ENCODE results near the gene FAM131A.

FAM131A gene

DNA sequence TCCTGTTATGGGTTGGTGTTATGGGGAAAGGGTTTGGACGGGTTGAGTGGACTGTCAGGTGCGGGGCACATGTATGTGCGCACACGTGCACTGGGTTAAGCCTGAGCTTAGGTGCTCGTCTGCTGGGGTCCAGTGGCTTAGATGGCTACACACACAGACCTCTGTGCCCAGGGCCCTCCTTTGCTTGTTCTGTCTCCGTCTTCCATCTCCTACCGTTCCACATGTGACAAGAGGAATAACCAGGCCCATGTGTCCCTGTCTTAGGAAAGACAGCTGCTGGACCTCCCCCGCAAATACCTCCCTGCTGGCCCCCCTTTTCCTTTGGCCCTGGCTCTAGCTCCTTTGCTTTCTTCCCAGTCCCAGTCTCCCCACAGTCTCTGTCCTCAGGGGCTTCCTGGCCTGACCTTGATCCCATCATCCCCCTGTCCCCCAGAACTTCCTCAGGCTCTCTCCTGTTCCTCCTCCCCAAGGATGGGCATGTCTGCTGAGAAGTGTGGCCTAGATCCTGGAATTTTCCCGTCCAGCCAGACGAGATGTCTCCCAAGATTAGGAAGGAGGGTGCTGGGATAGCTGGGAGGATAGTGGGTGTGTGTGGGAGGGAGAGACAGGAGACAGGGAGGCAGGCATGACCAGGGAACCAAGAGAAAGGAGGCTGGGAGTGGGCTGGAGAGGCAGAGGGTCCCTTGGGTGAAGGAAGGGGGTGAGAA lies 41.4 kb downstream of the FAM131A start:
- Histone ChIP-seq H3K27ac (replicated peaks) (no peak overlapping the region), H3K27me3 (ENCODE audit: insufficient read depth, poor library complexity, severe bottlenecking) (peaks cover 49% of the 10 kb centered on the region), H3K4me3 (replicated peaks; ENCODE audit: insufficient read depth, low read length) (no peak overlapping the region)
- no peak for DNase-seq (ENCODE audit: low read depth in 1 of 2, low spot score in 1 of 2)
- TF ChIP-seq GABPA (IDR thresholded peaks at IDR 0.05; ENCODE audit: low read depth) = no peak
- TF ChIP-seq, protein P1, sequence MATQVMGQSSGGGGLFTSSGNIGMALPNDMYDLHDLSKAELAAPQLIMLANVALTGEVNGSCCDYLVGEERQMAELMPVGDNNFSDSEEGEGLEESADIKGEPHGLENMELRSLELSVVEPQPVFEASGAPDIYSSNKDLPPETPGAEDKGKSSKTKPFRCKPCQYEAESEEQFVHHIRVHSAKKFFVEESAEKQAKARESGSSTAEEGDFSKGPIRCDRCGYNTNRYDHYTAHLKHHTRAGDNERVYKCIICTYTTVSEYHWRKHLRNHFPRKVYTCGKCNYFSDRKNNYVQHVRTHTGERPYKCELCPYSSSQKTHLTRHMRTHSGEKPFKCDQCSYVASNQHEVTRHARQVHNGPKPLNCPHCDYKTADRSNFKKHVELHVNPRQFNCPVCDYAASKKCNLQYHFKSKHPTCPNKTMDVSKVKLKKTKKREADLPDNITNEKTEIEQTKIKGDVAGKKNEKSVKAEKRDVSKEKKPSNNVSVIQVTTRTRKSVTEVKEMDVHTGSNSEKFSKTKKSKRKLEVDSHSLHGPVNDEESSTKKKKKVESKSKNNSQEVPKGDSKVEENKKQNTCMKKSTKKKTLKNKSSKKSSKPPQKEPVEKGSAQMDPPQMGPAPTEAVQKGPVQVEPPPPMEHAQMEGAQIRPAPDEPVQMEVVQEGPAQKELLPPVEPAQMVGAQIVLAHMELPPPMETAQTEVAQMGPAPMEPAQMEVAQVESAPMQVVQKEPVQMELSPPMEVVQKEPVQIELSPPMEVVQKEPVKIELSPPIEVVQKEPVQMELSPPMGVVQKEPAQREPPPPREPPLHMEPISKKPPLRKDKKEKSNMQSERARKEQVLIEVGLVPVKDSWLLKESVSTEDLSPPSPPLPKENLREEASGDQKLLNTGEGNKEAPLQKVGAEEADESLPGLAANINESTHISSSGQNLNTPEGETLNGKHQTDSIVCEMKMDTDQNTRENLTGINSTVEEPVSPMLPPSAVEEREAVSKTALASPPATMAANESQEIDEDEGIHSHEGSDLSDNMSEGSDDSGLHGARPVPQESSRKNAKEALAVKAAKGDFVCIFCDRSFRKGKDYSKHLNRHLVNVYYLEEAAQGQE (IDR thresholded peaks at IDR 0.05; ENCODE audit: insufficient replicate concordance, low read depth) = no peak
- TF ChIP-seq, protein P2, sequence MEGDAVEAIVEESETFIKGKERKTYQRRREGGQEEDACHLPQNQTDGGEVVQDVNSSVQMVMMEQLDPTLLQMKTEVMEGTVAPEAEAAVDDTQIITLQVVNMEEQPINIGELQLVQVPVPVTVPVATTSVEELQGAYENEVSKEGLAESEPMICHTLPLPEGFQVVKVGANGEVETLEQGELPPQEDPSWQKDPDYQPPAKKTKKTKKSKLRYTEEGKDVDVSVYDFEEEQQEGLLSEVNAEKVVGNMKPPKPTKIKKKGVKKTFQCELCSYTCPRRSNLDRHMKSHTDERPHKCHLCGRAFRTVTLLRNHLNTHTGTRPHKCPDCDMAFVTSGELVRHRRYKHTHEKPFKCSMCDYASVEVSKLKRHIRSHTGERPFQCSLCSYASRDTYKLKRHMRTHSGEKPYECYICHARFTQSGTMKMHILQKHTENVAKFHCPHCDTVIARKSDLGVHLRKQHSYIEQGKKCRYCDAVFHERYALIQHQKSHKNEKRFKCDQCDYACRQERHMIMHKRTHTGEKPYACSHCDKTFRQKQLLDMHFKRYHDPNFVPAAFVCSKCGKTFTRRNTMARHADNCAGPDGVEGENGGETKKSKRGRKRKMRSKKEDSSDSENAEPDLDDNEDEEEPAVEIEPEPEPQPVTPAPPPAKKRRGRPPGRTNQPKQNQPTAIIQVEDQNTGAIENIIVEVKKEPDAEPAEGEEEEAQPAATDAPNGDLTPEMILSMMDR (IDR thresholded peaks at IDR 0.05; ENCODE audit: insufficient read depth, low read length) = no peak
- TF ChIP-seq SPI1 (IDR thresholded peaks at IDR 0.05; ENCODE audit: borderline replicate concordance, low read depth) = no peak
- no peak for TF ChIP-seq POLR2AphosphoS5 (IDR thresholded peaks at IDR 0.05; ENCODE audit: low read depth)

DNA sequence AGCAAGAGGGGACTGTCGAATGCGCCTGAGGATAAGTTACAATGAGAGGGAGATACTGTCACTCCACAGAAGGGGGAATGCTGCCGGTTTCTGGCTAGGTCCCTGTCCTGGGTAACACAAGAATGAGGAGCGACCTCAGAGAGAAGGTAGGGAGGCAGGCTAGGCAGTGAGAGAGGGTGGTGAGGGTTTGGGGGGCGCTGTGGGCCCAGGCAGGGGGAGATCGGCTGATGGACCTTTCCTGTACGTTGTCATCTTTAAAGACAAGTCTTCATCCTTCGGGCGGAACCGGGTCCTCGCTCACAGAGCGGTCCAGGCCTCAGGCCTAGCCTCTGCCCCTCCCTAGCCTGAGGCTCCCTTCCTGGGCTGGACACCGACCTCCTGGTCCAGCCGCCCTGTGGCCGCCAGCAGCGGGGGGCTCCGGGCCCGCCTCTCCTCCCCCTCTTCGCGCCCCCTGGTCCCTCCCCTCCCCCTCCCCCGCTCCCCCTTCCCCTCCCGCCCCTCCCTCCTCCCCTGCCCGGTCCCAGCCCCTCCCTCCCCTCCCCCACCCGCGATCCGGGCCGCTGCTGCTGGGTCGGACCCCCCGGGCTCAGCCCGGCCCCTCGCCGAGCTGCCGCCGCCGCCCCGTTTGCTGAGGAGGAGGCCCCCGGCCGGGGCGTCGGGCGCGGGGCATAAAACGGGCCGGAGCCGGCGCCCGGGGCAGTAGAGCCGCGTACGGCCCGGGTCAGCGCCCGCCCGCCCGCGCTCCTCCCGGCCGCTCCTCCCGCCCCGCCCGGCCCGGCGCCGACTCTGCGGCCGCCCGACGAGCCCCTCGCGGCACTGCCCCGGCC lies 42.2 kb downstream of the FAM131A start, which contains the start of gene CHRD:
TSS of gene CHRD (plus strand) at position 697 of the 827 bp plus-strand sequence. CDS start 265 bp downstream, outside the sequence.
- TF ChIP-seq GABPA (IDR thresholded peaks at IDR 0.05; ENCODE audit: low read depth) (no peak), POLR2AphosphoS5 (IDR thresholded peaks at IDR 0.05; ENCODE audit: low read depth) (no peak), SPI1 (IDR thresholded peaks at IDR 0.05; ENCODE audit: borderline replicate concordance, low read depth) (no peak)
- TF ChIP-seq, protein P2 (IDR thresholded peaks at IDR 0.05; ENCODE audit: insufficient read depth, low read length) = no peak
- TF ChIP-seq, protein P1 (IDR thresholded peaks at IDR 0.05; ENCODE audit: insufficient replicate concordance, low read depth) = no peak
- no peak within 1 kb of the TSS for H3K27ac ChIP-seq (replicated peaks)
- DNase-seq (ENCODE audit: low read depth in 1 of 2, low spot score in 1 of 2) = no peak
- H3K27me3 ChIP-seq (ENCODE audit: insufficient read depth, poor library complexity, severe bottlenecking) = peaks cover 42% of the 10 kb centered on the region
- H3K4me3 ChIP-seq (replicated peaks; ENCODE audit: insufficient read depth, low read length) = no peak within 1 kb of the TSS

DNA sequence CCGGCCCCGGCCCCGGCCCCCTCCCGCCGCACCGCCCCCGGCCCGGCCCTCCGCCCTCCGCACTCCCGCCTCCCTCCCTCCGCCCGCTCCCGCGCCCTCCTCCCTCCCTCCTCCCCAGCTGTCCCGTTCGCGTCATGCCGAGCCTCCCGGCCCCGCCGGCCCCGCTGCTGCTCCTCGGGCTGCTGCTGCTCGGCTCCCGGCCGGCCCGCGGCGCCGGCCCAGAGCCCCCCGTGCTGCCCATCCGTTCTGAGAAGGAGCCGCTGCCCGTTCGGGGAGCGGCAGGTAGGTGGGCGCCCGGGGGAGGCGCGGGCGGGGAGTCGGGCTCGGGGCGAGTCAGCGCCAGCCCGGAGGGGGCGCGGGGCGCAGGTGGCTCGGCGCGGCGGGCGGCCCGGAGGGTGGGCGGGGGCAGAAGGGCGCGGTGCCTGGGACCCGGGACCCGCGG lies 42.8 kb downstream of the FAM131A start:
- Histone ChIP-seq H3K27me3 (ENCODE audit: insufficient read depth, poor library complexity, severe bottlenecking) (peaks cover 36% of the 10 kb centered on the region), H3K27ac (replicated peaks) (no peak overlapping the region), H3K4me3 (replicated peaks; ENCODE audit: insufficient read depth, low read length) (no peak overlapping the region)
- TF ChIP-seq, protein P1 (IDR thresholded peaks at IDR 0.05; ENCODE audit: insufficient replicate concordance, low read depth) = no peak
- no peak for TF ChIP-seq GABPA (IDR thresholded peaks at IDR 0.05; ENCODE audit: low read depth)
- no peak for TF ChIP-seq SPI1 (IDR thresholded peaks at IDR 0.05; ENCODE audit: borderline replicate concordance, low read depth)
- no peak for TF ChIP-seq POLR2AphosphoS5 (IDR thresholded peaks at IDR 0.05; ENCODE audit: low read depth)
- TF ChIP-seq, protein P2 (IDR thresholded peaks at IDR 0.05; ENCODE audit: insufficient read depth, low read length) = no peak
- no peak for DNase-seq (ENCODE audit: low read depth in 1 of 2, low spot score in 1 of 2)

Measured in HL-60 (cell line).